Left lung (tissue), 10 donors: ENCODE data around the gene BTBD18. TPM values are rescaled to one million over a fixed set of nuclear protein-coding genes. Genes with fewer than 3 reads are reported as not detected.

Experiments used
- ATAC-seq: fragments of 200-7000 bp; cut with Tn5 transposase; one replicate; pipeline ENCODE4 v1.9.1; 2020; ENCODE audit warnings: moderate library complexity
- DNase-seq, 4 donors: peaks; one replicate each; pipeline ENCODE4 v3.0.0-alpha.2; 2013 to 2020
- H3K27ac ChIP-seq, 2 donors: fragments of 200-600 bp; sonication (generic) in 1 of 2; one replicate each; pipeline versions ENCODE4 v1.5.0 to v1.8.0; 2020 to 2021
- H3K27me3 ChIP-seq, 2 donors: fragments of 200-600 bp; sonication (generic) in 1 of 2; one replicate each; pipeline versions ENCODE4 v1.5.0 to v1.8.0; 2020 to 2021
- H3K36me3 ChIP-seq, 2 donors: fragments of 200-600 bp; sonication (generic) in 1 of 2; one replicate each; pipeline versions ENCODE4 v1.5.0 to v1.8.0; 2020 to 2021
- H3K4me1 ChIP-seq, 2 donors: fragments of 200-600 bp; one replicate each; pipeline ENCODE4 v1.8.0; 2021
- H3K4me3 ChIP-seq, 2 donors: fragments of 200-600 bp; sonication (generic) in 1 of 2; one replicate each; pipeline versions ENCODE4 v1.5.0 to v1.8.0; 2020 to 2021; ENCODE audit warnings: mild to moderate bottlenecking in 1 of 2
- H3K9me3 ChIP-seq, 2 donors: fragments of 200-600 bp; sonication (generic) in 1 of 2; one replicate each; pipeline versions ENCODE4 v1.5.0 to v1.8.0; 2020 to 2021
- intact Hi-C, 2 donors: fragments of 100-400 bp; cut with DNase I; formaldehyde crosslinking; loops; one replicate each; pipeline versions ENCODE4 v1.11.2 to v1.14.2; 2022
- polyA plus RNA-seq, 6 donors: library from polyadenylated mRNA; unstranded; fragments of 120-200 nt; gene quantifications; one replicate each; pipeline ENCODE4 v1.2.1, GENCODE V29; 2013; ENCODE audit not compliant: insufficient read length in 6 of 6
- total RNA-seq, 2 donors: library from RNA; stranded (reverse); fragmentation: NEBNext Ultra II Directional; extraction: Animal tissue kit (Norgen Biotek cat#: 25700); gene quantifications; one replicate each; pipeline ENCODE4 v1.2.1, GENCODE V29; 2021
- TF ChIP-seq, protein P1 (sequence below), 2 donors: fragments of 200-600 bp; sonication (generic) in 1 of 2; IDR thresholded peaks; one replicate each; pipeline versions ENCODE4 v1.5.0 to v1.8.0; 2021; ENCODE audit warnings: antibody characterized with exemption in 2 of 2
- donor health status: DM: no; HTN: yes; CAD: no.
- donor health status: DM: no; HTN: no; CAD: no.

The BTBD18 gene
- total and polyA plus RNA-seq, 8 donors = 0.21 to 0.56 (median 0.31) TPM; not detected in 2

GRCh38 chr11:57704932-57705331 lies 46.7 kb downstream of the BTBD18 start:
- no peak overlapping the region for H3K27ac ChIP-seq
- no peak overlapping the region for H3K4me3 ChIP-seq
- H3K4me1 ChIP-seq = peaks cover 0 to 6% of the 10 kb centered on the region in 2 donors
- no peaks in the 10 kb centered on the region for H3K9me3 ChIP-seq
- H3K36me3 ChIP-seq = peaks cover 0 to 72% of the 10 kb centered on the region in 2 donors
- intact Hi-C loops = no loop called here
- ATAC-seq = no peak
- DNase-seq = no peak
- no peaks in the 10 kb centered on the region for H3K27me3 ChIP-seq
- TF ChIP-seq, protein P1, sequence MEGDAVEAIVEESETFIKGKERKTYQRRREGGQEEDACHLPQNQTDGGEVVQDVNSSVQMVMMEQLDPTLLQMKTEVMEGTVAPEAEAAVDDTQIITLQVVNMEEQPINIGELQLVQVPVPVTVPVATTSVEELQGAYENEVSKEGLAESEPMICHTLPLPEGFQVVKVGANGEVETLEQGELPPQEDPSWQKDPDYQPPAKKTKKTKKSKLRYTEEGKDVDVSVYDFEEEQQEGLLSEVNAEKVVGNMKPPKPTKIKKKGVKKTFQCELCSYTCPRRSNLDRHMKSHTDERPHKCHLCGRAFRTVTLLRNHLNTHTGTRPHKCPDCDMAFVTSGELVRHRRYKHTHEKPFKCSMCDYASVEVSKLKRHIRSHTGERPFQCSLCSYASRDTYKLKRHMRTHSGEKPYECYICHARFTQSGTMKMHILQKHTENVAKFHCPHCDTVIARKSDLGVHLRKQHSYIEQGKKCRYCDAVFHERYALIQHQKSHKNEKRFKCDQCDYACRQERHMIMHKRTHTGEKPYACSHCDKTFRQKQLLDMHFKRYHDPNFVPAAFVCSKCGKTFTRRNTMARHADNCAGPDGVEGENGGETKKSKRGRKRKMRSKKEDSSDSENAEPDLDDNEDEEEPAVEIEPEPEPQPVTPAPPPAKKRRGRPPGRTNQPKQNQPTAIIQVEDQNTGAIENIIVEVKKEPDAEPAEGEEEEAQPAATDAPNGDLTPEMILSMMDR (IDR thresholded peaks at IDR 0.05) = no peak

GRCh38 chr11:57703341-57703740 lies 48.3 kb downstream of the BTBD18 start:
- Histone ChIP-seq H3K4me3 (no peak overlapping the region), H3K27ac (no peak overlapping the region), H3K9me3 (no peaks in the 10 kb centered on the region), H3K27me3 (no peaks in the 10 kb centered on the region), H3K36me3 (peaks cover 5 to 76% of the 10 kb centered on the region in 2 donors), H3K4me1 (no peaks in the 10 kb centered on the region)
- TF ChIP-seq, protein P1 (IDR thresholded peaks at IDR 0.05) = no peak
- DNase-seq (no peak), ATAC-seq (no peak)
- intact Hi-C loops = no loop called here

GRCh38 chr11:57700425-57700824 lies 51.2 kb downstream of the BTBD18 start:
- H3K36me3 ChIP-seq = peaks cover 5 to 99% of the 10 kb centered on the region in 2 donors
- no peak for DNase-seq
- no peaks in the 10 kb centered on the region for H3K4me1 ChIP-seq
- intact Hi-C loops = no loop called here
- TF ChIP-seq, protein P1 (IDR thresholded peaks at IDR 0.05) = no peak
- H3K27me3 ChIP-seq = no peaks in the 10 kb centered on the region
- H3K4me3 ChIP-seq = no peak overlapping the region
- H3K9me3 ChIP-seq = no peaks in the 10 kb centered on the region
- H3K27ac ChIP-seq = no peak overlapping the region
- ATAC-seq = no peak

GRCh38 chr11:57699813-57700212 lies 51.8 kb downstream of the BTBD18 start:
- H3K36me3 ChIP-seq = peaks cover 5 to 100% of the 10 kb centered on the region in 2 donors
- H3K9me3 ChIP-seq = no peaks in the 10 kb centered on the region
- intact Hi-C loops = no loop called here
- no peak for DNase-seq
- no peak overlapping the region for H3K27ac ChIP-seq
- no peaks in the 10 kb centered on the region for H3K4me1 ChIP-seq
- TF ChIP-seq, protein P1 (IDR thresholded peaks at IDR 0.05) = no peak
- ATAC-seq = no peak
- H3K27me3 ChIP-seq = no peaks in the 10 kb centered on the region
- no peak overlapping the region for H3K4me3 ChIP-seq

GRCh38 chr11:57698843-57699365 lies 52.7 kb downstream of the BTBD18 start:
- Histone ChIP-seq H3K36me3 (peaks cover 5 to 100% of the 10 kb centered on the region in 2 donors), H3K9me3 (no peaks in the 10 kb centered on the region), H3K27ac (no peak overlapping the region), H3K4me1 (no peaks in the 10 kb centered on the region), H3K4me3 (no peak overlapping the region), H3K27me3 (no peaks in the 10 kb centered on the region)
- ATAC-seq (no peak), DNase-seq (no peak)
- intact Hi-C loops = no loop called here
- TF ChIP-seq, protein P1 (IDR thresholded peaks at IDR 0.05) = no peak

Other genes with a start within 250 kb of the BTBD18 start
- gene SLC43A1, start 236.1 kb downstream of the BTBD18 start, total RNA-seq = 10 to 100 TPM; 11.8 to 25.3 TPM
- gene SLC43A1, start 236.1 kb downstream of the BTBD18 start, polyA plus RNA-seq = 10 to 100 TPM; 11.7 to 19.6 (median 18.0) TPM
- 10 to 100 TPM; 21.7 to 39.6 TPM for gene TIMM10, start 221.1 kb downstream of the BTBD18 start, total RNA-seq
- 10 to 100 TPM; 26.5 to 41.0 (median 33.6) TPM for gene TIMM10, start 221.1 kb downstream of the BTBD18 start, polyA plus RNA-seq
- not detected for gene SMTNL1, start 214.2 kb downstream of the BTBD18 start, total RNA-seq
- under 1 TPM; 0.13 to 0.80 (median 0.42) TPM for gene SMTNL1, start 214.2 kb downstream of the BTBD18 start, polyA plus RNA-seq
- gene UBE2L6, start 184.1 kb downstream of the BTBD18 start, total RNA-seq = 100 to 1,000 TPM in 1 of 2 donors, 10 to 100 TPM in 1; 97.1 to 109 TPM
- 10 to 100 TPM; 56.1 to 67.0 (median 62.9) TPM for gene UBE2L6, start 184.1 kb downstream of the BTBD18 start, polyA plus RNA-seq
- 100 to 1,000 TPM; 195 to 329 TPM for gene SERPING1, start 154.1 kb downstream of the BTBD18 start, total RNA-seq
- 100 to 1,000 TPM; 172 to 206 (median 193) TPM for gene SERPING1, start 154.1 kb downstream of the BTBD18 start, polyA plus RNA-seq
- gene YPEL4, start 101.9 kb downstream of the BTBD18 start, total RNA-seq = 1 to 10 TPM; 1.2 to 2.3 TPM
- gene YPEL4, start 101.9 kb downstream of the BTBD18 start, polyA plus RNA-seq = 10 to 100 TPM in 1 of 6 donors, 1 to 10 TPM in 5; 5.9 to 10.1 (median 7.0) TPM
- gene CLP1, start 94.1 kb downstream of the BTBD18 start, total RNA-seq = 10 to 100 TPM; 10.1 to 13.1 TPM
- gene CLP1, start 94.1 kb downstream of the BTBD18 start, polyA plus RNA-seq = 10 to 100 TPM; 11.9 to 14.3 (median 13.3) TPM
- 10 to 100 TPM; 69.9 to 83.6 TPM for gene ZDHHC5, start 83.7 kb downstream of the BTBD18 start, total RNA-seq
- gene ZDHHC5, start 83.7 kb downstream of the BTBD18 start, polyA plus RNA-seq = 10 to 100 TPM; 37.5 to 48.8 (median 41.0) TPM
- 10 to 100 TPM; 11.0 to 11.8 TPM for gene MED19, start 39.6 kb downstream of the BTBD18 start, total RNA-seq
- gene MED19, start 39.6 kb downstream of the BTBD18 start, polyA plus RNA-seq = 10 to 100 TPM; 14.0 to 21.9 (median 16.0) TPM
- gene TMX2, start 39.2 kb downstream of the BTBD18 start, total RNA-seq = 10 to 100 TPM; 67.7 to 88.3 TPM
- gene TMX2, start 39.2 kb downstream of the BTBD18 start, polyA plus RNA-seq = 100 to 1,000 TPM in 1 of 6 donors, 10 to 100 TPM in 5; 88.0 to 107 (median 93.9) TPM
- gene SELENOH, start 10.3 kb downstream of the BTBD18 start, total RNA-seq = 100 to 1,000 TPM in 1 of 2 donors, 10 to 100 TPM in 1; 94.1 to 108 TPM
- gene SELENOH, start 10.3 kb downstream of the BTBD18 start, polyA plus RNA-seq = 100 to 1,000 TPM; 100 to 130 (median 116) TPM
- 100 to 1,000 TPM; 187 to 217 TPM for gene CTNND1, start 10.0 kb upstream of the BTBD18 start, total RNA-seq
- 100 to 1,000 TPM; 229 to 301 (median 268) TPM for gene CTNND1, start 10.0 kb upstream of the BTBD18 start, polyA plus RNA-seq